Measurements from ENCODE around the gene MACROD2.

The MACROD2 gene

DNA sequence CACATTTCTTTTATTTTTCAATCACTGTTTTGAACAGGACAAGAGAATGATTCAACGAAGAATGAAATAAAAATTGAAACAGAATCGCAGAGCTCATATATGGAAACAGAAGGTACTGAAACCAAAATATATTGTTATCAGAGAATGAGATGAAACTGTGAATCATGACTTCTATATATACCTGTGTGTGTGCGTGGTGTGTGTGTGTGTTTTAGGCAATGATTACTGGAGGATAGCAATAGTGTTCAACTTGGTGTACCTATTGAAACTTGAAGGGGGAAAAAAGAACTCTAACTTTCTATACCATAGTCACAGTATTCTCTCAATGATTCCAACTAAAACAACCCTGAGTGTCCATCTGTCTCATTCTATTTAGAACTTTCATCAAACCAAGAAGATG is 1991.4 kb downstream of the MACROD2 start:
- TF ChIP-seq ZNF70 (CRISPR knock-in tag; IDR thresholded peaks at IDR 0.05) (no peak), ZFP3 (CRISPR knock-in tag; IDR thresholded peaks at IDR 0.05) (no peak), CSDC2 (CRISPR knock-in tag; IDR thresholded peaks at IDR 0.05) (no peak), ZNF8 (CRISPR knock-in tag; IDR thresholded peaks at IDR 0.05) (no peak), CSRNP3 (CRISPR knock-in tag; IDR thresholded peaks at IDR 0.05) (no peak), ZFP30 (CRISPR knock-in tag; IDR thresholded peaks at IDR 0.05) (no peak), ZNF565 (CRISPR knock-in tag; conservative IDR thresholded peaks at IDR 0.05; ENCODE audit: low read depth) (no peak), BACH2 (CRISPR knock-in tag; IDR thresholded peaks at IDR 0.05; ENCODE audit: borderline replicate concordance) (no peak), ESRRG (CRISPR knock-in tag; IDR thresholded peaks at IDR 0.05) (no peak), ISL1 (CRISPR knock-in tag; IDR thresholded peaks at IDR 0.05) (no peak), SNAI2 (CRISPR knock-in tag; IDR thresholded peaks at IDR 0.05) (no peak), RARB (CRISPR knock-in tag; IDR thresholded peaks at IDR 0.05) (no peak), TCF4 (CRISPR knock-in tag; IDR thresholded peaks at IDR 0.05; ENCODE audit: borderline replicate concordance) (no peak), POU6F1 (CRISPR knock-in tag; IDR thresholded peaks at IDR 0.05; ENCODE audit: borderline replicate concordance, low read depth) (no peak), PPARA (CRISPR knock-in tag; IDR thresholded peaks at IDR 0.05; ENCODE audit: borderline replicate concordance) (no peak)
- TF ChIP-seq, protein P1, sequence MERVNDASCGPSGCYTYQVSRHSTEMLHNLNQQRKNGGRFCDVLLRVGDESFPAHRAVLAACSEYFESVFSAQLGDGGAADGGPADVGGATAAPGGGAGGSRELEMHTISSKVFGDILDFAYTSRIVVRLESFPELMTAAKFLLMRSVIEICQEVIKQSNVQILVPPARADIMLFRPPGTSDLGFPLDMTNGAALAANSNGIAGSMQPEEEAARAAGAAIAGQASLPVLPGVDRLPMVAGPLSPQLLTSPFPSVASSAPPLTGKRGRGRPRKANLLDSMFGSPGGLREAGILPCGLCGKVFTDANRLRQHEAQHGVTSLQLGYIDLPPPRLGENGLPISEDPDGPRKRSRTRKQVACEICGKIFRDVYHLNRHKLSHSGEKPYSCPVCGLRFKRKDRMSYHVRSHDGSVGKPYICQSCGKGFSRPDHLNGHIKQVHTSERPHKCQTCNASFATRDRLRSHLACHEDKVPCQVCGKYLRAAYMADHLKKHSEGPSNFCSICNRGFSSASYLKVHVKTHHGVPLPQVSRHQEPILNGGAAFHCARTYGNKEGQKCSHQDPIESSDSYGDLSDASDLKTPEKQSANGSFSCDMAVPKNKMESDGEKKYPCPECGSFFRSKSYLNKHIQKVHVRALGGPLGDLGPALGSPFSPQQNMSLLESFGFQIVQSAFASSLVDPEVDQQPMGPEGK (CRISPR knock-in tag; IDR thresholded peaks at IDR 0.05; ENCODE audit: borderline replicate concordance), result no peak
- TF ChIP-seq, protein P2, sequence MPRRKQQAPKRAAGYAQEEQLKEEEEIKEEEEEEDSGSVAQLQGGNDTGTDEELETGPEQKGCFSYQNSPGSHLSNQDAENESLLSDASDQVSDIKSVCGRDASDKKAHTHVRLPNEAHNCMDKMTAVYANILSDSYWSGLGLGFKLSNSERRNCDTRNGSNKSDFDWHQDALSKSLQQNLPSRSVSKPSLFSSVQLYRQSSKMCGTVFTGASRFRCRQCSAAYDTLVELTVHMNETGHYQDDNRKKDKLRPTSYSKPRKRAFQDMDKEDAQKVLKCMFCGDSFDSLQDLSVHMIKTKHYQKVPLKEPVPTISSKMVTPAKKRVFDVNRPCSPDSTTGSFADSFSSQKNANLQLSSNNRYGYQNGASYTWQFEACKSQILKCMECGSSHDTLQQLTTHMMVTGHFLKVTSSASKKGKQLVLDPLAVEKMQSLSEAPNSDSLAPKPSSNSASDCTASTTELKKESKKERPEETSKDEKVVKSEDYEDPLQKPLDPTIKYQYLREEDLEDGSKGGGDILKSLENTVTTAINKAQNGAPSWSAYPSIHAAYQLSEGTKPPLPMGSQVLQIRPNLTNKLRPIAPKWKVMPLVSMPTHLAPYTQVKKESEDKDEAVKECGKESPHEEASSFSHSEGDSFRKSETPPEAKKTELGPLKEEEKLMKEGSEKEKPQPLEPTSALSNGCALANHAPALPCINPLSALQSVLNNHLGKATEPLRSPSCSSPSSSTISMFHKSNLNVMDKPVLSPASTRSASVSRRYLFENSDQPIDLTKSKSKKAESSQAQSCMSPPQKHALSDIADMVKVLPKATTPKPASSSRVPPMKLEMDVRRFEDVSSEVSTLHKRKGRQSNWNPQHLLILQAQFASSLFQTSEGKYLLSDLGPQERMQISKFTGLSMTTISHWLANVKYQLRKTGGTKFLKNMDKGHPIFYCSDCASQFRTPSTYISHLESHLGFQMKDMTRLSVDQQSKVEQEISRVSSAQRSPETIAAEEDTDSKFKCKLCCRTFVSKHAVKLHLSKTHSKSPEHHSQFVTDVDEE (CRISPR knock-in tag; IDR thresholded peaks at IDR 0.05), result no peak
- no peak for ATAC-seq

DNA sequence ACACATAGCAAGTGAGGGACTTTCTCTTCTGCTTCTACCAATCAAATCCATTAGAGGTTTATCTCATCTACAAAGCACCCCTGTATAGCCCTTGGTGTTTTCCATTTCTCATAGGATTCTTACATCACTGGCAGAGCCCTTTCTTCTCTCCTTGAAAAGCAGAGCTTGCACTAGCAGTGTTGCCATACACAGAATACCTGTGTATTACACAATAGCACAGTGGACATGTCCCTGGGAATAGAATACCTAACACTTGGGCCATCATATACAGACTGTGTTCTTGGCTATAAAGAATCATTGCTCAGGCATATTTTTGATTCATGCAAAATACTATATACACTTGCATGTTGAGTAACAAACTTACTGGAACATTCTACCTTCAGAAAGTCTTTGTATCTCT is 1996.0 kb downstream of the MACROD2 start:
- ATAC-seq, result no peak
- TF ChIP-seq BACH2 (CRISPR knock-in tag; IDR thresholded peaks at IDR 0.05; ENCODE audit: borderline replicate concordance) (no peak), ZC3H10 (CRISPR knock-in tag; IDR thresholded peaks at IDR 0.05) (no peak), ISL1 (CRISPR knock-in tag; IDR thresholded peaks at IDR 0.05) (no peak), POU6F1 (CRISPR knock-in tag; IDR thresholded peaks at IDR 0.05; ENCODE audit: borderline replicate concordance, low read depth) (no peak), ZNF70 (CRISPR knock-in tag; IDR thresholded peaks at IDR 0.05) (no peak), ZNF8 (CRISPR knock-in tag; IDR thresholded peaks at IDR 0.05) (no peak), PPARA (CRISPR knock-in tag; IDR thresholded peaks at IDR 0.05; ENCODE audit: borderline replicate concordance) (no peak), TCF4 (CRISPR knock-in tag; IDR thresholded peaks at IDR 0.05; ENCODE audit: borderline replicate concordance) (no peak), ZFP3 (CRISPR knock-in tag; IDR thresholded peaks at IDR 0.05) (no peak), ZNF565 (CRISPR knock-in tag; conservative IDR thresholded peaks at IDR 0.05; ENCODE audit: low read depth) (no peak), GLIS3 (CRISPR knock-in tag; IDR thresholded peaks at IDR 0.05) (no peak), ARNTL (CRISPR knock-in tag; IDR thresholded peaks at IDR 0.05; ENCODE audit: borderline replicate concordance, low read depth) (no peak), RARB (CRISPR knock-in tag; IDR thresholded peaks at IDR 0.05) (no peak), CSRNP3 (CRISPR knock-in tag; IDR thresholded peaks at IDR 0.05) (no peak), CSDC2 (CRISPR knock-in tag; IDR thresholded peaks at IDR 0.05) (no peak), OSR1 (CRISPR knock-in tag; IDR thresholded peaks at IDR 0.05) (no peak), ZFP30 (CRISPR knock-in tag; IDR thresholded peaks at IDR 0.05) (no peak), ESRRG (CRISPR knock-in tag; IDR thresholded peaks at IDR 0.05) (no peak)
- TF ChIP-seq, protein P1 (CRISPR knock-in tag; IDR thresholded peaks at IDR 0.05; ENCODE audit: borderline replicate concordance), result no peak
